ENCODE data around the gene COX19. TPM values are rescaled to one million over a fixed set of nuclear protein-coding genes. Genes with fewer than 3 reads are reported as not detected.
A peak's percentile ranks its signal among the peaks of the same experiment; 100 is the strongest.

The COX19 gene
- polyA plus RNA-seq, 1 donor (not counting 4 experiments of a cell fraction or from before 2014, with no cell fraction given): 6.2 TPM

DNA sequence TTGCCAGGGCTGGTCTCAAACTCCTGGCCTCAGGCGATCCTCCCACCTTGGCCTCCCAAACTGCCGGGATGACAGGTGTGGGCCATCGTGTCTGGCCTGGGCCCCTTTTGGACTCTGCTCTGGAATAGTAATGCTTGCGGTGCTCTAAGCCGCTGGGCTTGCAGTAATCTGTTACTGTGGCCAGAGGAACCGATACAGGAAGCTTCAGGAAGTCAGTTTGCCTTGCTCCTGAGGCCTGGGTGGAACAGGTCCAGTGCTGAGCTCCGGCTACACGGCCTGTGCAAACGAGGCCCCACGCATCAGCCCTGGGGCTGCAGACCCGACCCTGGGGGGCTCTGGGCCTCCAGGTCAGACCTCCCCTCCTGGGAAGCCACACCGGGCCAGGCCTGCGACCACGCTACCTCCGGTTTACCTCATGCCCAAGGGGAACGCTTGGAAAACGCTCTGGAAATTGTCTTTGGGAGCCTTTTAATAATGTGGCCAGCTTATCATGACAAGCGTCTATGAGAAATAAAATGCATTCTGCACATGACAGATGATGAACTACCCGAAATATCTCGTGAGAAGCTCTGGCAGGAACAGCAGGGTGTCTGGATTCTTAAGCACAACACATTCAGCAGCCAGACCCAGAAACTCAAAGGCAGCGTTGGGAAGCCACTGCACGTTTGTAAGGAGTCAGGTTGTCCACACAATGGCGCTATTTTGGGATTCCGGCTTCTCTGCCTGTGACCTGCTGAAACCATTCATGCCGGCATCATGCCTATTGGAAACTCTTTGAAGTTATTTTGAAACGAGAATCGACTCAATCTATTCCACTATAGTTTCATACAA lies 10.7 kb downstream of the COX19 start:
- FAIRE-seq (peak; percentile 67), DNase-seq (ENCODE audit: low read depth, low spot score) (no peak)
- Histone ChIP-seq H3K4me3 (ENCODE audit: control insufficient read depth in 2 of 3, extremely low read depth in 1 of 3, insufficient read depth in 2 of 3, low read depth in 1 of 3, low read length in 3 of 3) (no peak overlapping the region), H4K20me1 (ENCODE audit: control insufficient read depth, extremely low read depth, insufficient read depth, low read length) (peaks cover 6% of the 10 kb centered on the region), H3K36me3 (ENCODE audit: control insufficient read depth in 2 of 2, extremely low read depth in 1 of 2, insufficient read depth in 2 of 2, low read length in 2 of 2) (peaks cover 8 to 26% of the 10 kb centered on the region in 2 experiments), H3K9me1 (ENCODE audit: control insufficient read depth, extremely low read depth, insufficient read depth, low read length) (no peaks in the 10 kb centered on the region), H3K4me1 (ENCODE audit: control insufficient read depth, extremely low read depth, insufficient read depth, low read length) (no peaks in the 10 kb centered on the region), H3K27ac (ENCODE audit: control insufficient read depth, insufficient read depth, low read length) (no peak overlapping the region), H3K4me2 (ENCODE audit: control insufficient read depth, extremely low read depth, insufficient read depth, low read depth, low read length) (no peak overlapping the region), H2AFZ (ENCODE audit: control insufficient read depth, low read length) (no peak overlapping the region), H3K9ac (ENCODE audit: control insufficient read depth, extremely low read depth, insufficient read depth, low read length) (no peak overlapping the region), H3K27me3 (ENCODE audit: control insufficient read depth, extremely low read depth, insufficient read depth, low read length) (peaks cover 15% of the 10 kb centered on the region), H3K79me2 (ENCODE audit: control insufficient read depth, insufficient read depth, low read length) (peaks cover 3% of the 10 kb centered on the region), H3K9me3 (ENCODE audit: control insufficient read depth, low read depth, low read length) (no peaks in the 10 kb centered on the region)
- TF ChIP-seq, protein P1, sequence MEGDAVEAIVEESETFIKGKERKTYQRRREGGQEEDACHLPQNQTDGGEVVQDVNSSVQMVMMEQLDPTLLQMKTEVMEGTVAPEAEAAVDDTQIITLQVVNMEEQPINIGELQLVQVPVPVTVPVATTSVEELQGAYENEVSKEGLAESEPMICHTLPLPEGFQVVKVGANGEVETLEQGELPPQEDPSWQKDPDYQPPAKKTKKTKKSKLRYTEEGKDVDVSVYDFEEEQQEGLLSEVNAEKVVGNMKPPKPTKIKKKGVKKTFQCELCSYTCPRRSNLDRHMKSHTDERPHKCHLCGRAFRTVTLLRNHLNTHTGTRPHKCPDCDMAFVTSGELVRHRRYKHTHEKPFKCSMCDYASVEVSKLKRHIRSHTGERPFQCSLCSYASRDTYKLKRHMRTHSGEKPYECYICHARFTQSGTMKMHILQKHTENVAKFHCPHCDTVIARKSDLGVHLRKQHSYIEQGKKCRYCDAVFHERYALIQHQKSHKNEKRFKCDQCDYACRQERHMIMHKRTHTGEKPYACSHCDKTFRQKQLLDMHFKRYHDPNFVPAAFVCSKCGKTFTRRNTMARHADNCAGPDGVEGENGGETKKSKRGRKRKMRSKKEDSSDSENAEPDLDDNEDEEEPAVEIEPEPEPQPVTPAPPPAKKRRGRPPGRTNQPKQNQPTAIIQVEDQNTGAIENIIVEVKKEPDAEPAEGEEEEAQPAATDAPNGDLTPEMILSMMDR (optimal IDR thresholded peaks at IDR 0.05 in 1 of 3, IDR thresholded peaks at IDR 0.05 in 1 of 3, conservative IDR thresholded peaks at IDR 0.05 in 1 of 3; ENCODE audit: extremely low read depth in 1 of 3, insufficient read depth in 2 of 3, low read length in 3 of 3): peak; percentile 37 to 49 (median 41)
- no peak for TF ChIP-seq EZH2 (IDR thresholded peaks at IDR 0.05; ENCODE audit: low read length)
- dilution Hi-C loops (cut with MboI; ENCODE audit: extremely low pct_ligation_motif_present, low sequenced_read_pairs): no loop called here

DNA sequence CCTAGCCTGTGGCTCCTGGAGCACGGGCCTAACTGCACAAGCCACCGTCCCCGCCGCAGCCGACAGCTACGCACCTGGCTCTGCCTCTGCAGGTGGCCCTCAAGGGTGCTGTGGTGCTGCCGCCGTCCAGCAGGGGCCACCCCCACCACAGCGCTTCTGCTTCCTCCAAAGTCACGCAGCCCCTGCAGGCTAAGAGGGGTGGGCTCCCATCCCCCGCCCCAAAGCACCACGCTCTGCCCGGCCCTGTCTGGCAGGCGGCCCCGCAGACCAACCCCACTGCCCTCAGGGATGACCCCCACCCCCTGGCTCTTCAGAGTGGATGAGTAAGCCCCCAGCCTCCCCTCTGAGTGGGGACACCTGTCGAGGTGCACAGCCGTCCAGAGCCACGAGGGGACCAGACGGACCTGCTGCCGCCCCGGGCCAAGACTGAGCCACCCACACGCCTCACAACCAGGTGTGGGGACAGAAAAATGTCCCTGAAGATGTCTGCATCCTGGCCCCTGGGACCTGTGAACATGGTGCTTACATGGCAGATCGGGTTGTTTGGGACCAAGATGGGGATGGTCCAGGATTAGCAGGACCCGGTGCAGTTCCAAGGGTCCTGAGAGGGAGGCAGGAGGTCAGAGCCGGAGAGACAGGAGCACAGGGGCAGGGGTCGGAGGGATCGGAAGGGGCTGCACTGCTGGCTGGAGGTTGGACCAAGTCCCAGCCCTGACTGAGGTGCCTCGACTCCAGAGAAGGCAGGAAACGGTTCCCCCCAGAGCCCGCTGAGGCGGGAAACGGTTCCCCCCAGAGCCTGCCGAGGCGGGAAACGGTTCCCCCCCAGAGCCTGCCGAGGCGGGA lies 11.9 kb downstream of the COX19 start:
- dilution Hi-C loops (cut with MboI; ENCODE audit: extremely low pct_ligation_motif_present, low sequenced_read_pairs): no loop called here

More for the DNA sequence above, 11.9 kb downstream of the COX19 start:
- H3K27ac ChIP-seq (ENCODE audit: control insufficient read depth, insufficient read depth, low read length): no peak overlapping the region
- peaks cover 6% of the 10 kb centered on the region for H4K20me1 ChIP-seq (ENCODE audit: control insufficient read depth, extremely low read depth, insufficient read depth, low read length)
- H3K4me2 ChIP-seq (ENCODE audit: control insufficient read depth, extremely low read depth, insufficient read depth, low read depth, low read length): no peak overlapping the region
- no peak overlapping the region for H3K9ac ChIP-seq (ENCODE audit: control insufficient read depth, extremely low read depth, insufficient read depth, low read length)
- H3K27me3 ChIP-seq (ENCODE audit: control insufficient read depth, extremely low read depth, insufficient read depth, low read length): peaks cover 15% of the 10 kb centered on the region
- DNase-seq (ENCODE audit: low read depth, low spot score): no peak
- H3K4me1 ChIP-seq (ENCODE audit: control insufficient read depth, extremely low read depth, insufficient read depth, low read length): no peaks in the 10 kb centered on the region
- no peak overlapping the region for H3K4me3 ChIP-seq (ENCODE audit: control insufficient read depth in 2 of 3, extremely low read depth in 1 of 3, insufficient read depth in 2 of 3, low read depth in 1 of 3, low read length in 3 of 3)
- TF ChIP-seq EZH2 (IDR thresholded peaks at IDR 0.05; ENCODE audit: low read length): no peak
- TF ChIP-seq, protein P1 (optimal IDR thresholded peaks at IDR 0.05 in 1 of 3, IDR thresholded peaks at IDR 0.05 in 1 of 3, conservative IDR thresholded peaks at IDR 0.05 in 1 of 3; ENCODE audit: extremely low read depth in 1 of 3, insufficient read depth in 2 of 3, low read length in 3 of 3): peak in 1 of 3 experiments; percentile 35
- no peak for FAIRE-seq
- peaks cover 6 to 16% of the 10 kb centered on the region in 2 experiments for H3K36me3 ChIP-seq (ENCODE audit: control insufficient read depth in 2 of 2, extremely low read depth in 1 of 2, insufficient read depth in 2 of 2, low read length in 2 of 2)
- no peaks in the 10 kb centered on the region for H3K79me2 ChIP-seq (ENCODE audit: control insufficient read depth, insufficient read depth, low read length)
- no peaks in the 10 kb centered on the region for H3K9me1 ChIP-seq (ENCODE audit: control insufficient read depth, extremely low read depth, insufficient read depth, low read length)
- H3K9me3 ChIP-seq (ENCODE audit: control insufficient read depth, low read depth, low read length): no peaks in the 10 kb centered on the region
- no peak overlapping the region for H2AFZ ChIP-seq (ENCODE audit: control insufficient read depth, low read length)

Data from keratinocyte (primary cell).